BE2C (cell line): Measurements from ENCODE around the gene UBE2L5.

Experiments
- DNase-seq: peaks from one replicate; pipeline ENCODE4 v3.0.0-alpha.2; 2020
- H3K27me3 ChIP-seq: fragments of 250-450 bp; sonication (Bioruptor Pico); 2 replicates; pipeline ENCODE4 v1.5.1; 2020; ENCODE audit warnings: mild to moderate bottlenecking
- H3K36me3 ChIP-seq: fragments of 250-450 bp; sonication (Bioruptor Pico); 2 replicates; pipeline ENCODE4 v1.5.1; 2020; ENCODE audit warnings: mild to moderate bottlenecking
- H3K4me1 ChIP-seq: fragments of 250-450 bp; sonication (Bioruptor Pico); 2 replicates; pipeline ENCODE4 v1.5.1; 2020
- H3K4me3 ChIP-seq: 2 replicates; pipeline ENCODE4 v1.5.1; 2011; ENCODE audit warnings: low read depth, low read length
- H3K9me3 ChIP-seq: fragments of 250-450 bp; sonication (Bioruptor Pico); 2 replicates; pipeline ENCODE4 v1.5.1; 2020
- TF ChIP-seq, protein P1 (sequence below): IDR thresholded peaks from 2 replicates; pipeline ENCODE4 v1.5.1; 2012; ENCODE audit warnings: mild to moderate bottlenecking, low read depth, low read length

Gene UBE2L5

DNA sequence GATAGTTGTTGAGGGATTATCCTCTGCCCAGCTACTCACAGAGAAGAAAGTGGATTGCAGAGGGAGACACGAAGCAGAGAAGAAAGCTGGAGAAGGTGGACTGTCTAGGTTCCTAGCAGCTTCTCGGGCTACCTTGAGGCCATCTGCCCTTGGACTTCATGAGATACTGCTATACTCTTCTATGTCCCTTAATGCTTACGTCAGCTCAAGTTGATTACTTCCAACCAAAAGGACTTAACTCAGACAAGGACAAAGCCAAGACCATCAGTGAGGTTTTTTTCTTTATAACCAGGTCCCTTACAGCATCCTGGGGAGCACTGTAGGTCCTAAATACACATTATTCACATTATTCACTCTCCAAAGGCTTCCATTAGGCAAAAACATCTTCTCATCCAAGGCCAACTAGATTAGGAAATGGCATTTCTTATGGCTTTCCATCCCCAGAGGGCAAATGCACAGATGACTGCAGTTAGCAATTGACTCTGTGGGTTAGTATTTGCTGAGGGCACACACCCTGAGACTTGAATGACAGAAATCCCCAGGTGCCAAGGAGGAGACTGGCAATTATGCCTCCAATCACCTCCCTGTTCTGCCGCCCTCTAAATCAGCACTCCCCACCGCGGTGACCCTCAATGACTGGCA lies 4.1 kb upstream of the UBE2L5 start:
- Histone ChIP-seq H3K4me3 (no peak overlapping the region), H3K4me1 (no peaks in the 10 kb centered on the region; the same call in 1 of the 2 replicates), H3K27me3 (no peaks in the 10 kb centered on the region), H3K9me3 (no peaks in the 10 kb centered on the region), H3K36me3 (no peaks in the 10 kb centered on the region)
- DNase-seq = no peak
- TF ChIP-seq, protein P1, sequence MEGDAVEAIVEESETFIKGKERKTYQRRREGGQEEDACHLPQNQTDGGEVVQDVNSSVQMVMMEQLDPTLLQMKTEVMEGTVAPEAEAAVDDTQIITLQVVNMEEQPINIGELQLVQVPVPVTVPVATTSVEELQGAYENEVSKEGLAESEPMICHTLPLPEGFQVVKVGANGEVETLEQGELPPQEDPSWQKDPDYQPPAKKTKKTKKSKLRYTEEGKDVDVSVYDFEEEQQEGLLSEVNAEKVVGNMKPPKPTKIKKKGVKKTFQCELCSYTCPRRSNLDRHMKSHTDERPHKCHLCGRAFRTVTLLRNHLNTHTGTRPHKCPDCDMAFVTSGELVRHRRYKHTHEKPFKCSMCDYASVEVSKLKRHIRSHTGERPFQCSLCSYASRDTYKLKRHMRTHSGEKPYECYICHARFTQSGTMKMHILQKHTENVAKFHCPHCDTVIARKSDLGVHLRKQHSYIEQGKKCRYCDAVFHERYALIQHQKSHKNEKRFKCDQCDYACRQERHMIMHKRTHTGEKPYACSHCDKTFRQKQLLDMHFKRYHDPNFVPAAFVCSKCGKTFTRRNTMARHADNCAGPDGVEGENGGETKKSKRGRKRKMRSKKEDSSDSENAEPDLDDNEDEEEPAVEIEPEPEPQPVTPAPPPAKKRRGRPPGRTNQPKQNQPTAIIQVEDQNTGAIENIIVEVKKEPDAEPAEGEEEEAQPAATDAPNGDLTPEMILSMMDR = no peak

DNA sequence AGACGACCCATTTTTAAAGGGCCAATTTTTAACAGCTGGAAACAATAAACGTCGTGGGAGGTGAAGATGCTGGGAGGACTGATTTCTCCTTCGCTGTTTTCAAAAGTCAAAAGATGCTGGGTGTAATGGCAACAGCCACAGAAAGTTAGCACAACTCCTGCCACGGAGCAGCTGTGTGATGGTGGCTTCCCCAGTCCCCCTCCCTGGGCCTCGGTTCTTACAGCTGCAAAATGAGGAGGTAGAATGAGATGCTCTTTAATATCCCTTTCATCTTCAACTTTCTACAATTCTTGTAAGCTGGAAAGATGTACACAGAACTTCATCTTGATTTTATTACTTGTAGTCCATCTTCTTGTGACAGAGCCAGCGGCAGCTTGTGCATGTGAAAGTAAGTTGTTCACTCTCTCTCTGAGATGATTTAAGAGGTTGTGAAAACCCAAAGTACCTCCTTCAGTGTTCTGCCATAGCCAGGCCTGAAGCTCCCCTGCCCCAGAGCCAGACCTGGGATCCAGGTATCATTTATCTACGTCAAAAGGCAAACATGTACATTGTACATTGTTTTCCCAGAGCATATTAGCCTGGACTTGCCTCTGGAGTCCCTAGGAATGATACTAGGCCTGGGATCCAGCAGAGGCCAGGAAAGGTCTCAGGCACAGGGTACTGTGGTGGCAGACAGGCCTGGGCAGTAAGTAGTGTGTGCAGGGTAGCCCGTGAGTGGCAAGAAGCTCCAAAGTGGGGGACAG lies 3.4 kb upstream of the UBE2L5 start:
- Histone ChIP-seq H3K4me1 (no peaks in the 10 kb centered on the region; the same call in 1 of the 2 replicates), H3K27me3 (no peaks in the 10 kb centered on the region), H3K4me3 (no peak overlapping the region), H3K9me3 (no peaks in the 10 kb centered on the region), H3K36me3 (no peaks in the 10 kb centered on the region)
- TF ChIP-seq, protein P1 = no peak
- DNase-seq = no peak

DNA sequence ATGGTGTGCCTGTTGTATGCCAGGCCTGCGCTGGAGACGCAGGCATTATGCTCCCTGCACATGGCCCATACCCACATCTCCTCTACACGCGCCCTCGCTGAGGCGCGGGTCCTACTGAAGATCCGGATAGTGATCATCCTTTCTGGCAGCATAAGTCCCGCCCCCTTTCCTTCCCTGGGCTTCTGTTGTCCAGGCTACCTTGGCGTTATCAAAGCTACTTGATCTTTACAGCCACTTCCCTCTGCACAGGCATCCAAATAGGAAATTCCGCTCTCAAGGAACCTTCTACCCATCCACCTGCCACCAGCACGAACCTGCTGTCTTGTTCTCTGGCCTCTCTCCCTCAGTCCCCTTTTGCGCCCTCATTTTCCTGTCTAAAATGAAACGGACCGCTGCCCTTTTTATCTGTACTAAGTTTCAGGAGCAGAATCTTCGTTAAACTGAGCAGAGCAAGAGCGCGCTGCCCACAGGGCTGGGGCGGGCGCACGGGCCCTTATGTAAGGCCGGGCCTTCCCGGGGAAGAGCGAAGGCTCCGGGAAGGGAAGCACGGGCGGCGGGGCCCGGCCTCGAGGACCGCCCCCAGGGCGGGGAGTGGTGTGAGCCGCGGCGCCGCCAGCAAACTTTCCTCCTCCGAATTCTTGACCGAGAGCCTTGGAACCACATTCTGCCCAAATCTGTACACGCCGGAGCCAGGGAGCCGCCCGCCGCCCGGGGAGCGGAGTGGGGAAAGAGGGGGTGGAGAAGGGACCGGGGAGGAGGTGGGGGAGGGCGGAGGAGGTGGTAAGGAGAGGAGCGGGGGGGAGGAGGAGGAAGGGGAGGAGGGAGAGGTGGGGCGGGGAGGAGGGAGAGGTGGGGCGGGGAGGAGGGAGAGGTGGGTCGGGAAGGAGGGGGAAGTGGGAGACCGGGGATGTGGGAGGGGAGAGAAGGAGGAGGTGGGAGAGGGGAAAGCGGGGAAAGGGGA lies 920 bp upstream of the UBE2L5 start:
- Histone ChIP-seq H3K4me1 (no peaks in the 10 kb centered on the region; the same call in 1 of the 2 replicates), H3K9me3 (no peaks in the 10 kb centered on the region), H3K36me3 (no peaks in the 10 kb centered on the region), H3K27me3 (no peaks in the 10 kb centered on the region), H3K4me3 (peak overlapping the region; percentile 59)
- DNase-seq = peak; percentile 63
- TF ChIP-seq, protein P1 = no peak

DNA sequence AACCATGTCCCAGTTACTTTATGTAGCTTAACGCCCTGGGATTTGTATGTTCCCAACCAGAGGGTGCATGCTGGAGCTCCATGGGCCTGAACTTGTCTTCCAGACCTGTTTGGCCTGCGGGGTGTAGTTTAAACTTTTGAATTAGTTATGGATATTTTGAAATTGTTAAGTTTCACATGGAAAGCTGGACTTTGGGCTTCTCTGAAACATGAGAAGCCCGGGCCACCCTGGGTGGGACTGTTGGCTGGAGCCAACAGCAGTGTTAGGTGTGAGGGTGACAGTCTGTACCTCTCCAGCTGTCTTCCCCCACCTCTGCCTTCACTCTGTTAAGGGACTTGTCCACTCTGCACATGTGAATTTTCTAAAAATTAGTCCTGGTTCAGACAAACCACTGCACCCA lies 1.6 kb downstream of the UBE2L5 start:
- Histone ChIP-seq H3K9me3 (no peaks in the 10 kb centered on the region), H3K4me3 (no peak overlapping the region), H3K36me3 (no peaks in the 10 kb centered on the region), H3K4me1 (no peaks in the 10 kb centered on the region; the same call in 1 of the 2 replicates), H3K27me3 (no peaks in the 10 kb centered on the region)
- DNase-seq = no peak
- TF ChIP-seq, protein P1 = no peak

DNA sequence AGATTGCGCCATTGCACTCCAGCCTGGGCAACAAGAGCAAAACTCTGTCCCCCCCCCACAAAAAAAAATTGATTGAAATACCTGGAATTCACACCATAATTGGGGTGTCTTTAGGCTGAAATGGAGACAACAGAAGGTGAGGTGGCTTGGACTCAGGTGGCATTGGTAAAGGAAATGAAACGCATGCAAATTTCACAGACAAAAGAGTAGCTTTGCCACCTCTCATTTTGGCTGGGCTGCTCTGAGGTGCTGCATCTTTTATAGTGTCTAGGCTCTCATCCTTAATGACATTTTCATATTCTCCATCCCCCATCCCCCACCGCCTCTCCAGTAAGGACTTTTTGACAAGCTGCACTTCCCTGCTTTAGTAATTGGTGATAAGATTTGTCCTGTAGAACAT lies 6.9 kb downstream of the UBE2L5 start:
- Histone ChIP-seq H3K9me3 (no peaks in the 10 kb centered on the region), H3K36me3 (no peaks in the 10 kb centered on the region), H3K27me3 (no peaks in the 10 kb centered on the region), H3K4me1 (no peaks in the 10 kb centered on the region), H3K4me3 (no peak overlapping the region)
- TF ChIP-seq, protein P1 = no peak
- no peak for DNase-seq
